Stimulated activated CD8-positive, alpha-beta memory T cell treated with anti-CD3 and anti-CD28 coated beads, Interleukin-15, amount 100 ng/mL, for 4 hours (primary cell): ENCODE measurements around the gene PSG6.
"Not testable (repeated sequence)": the region's sequence is repeated elsewhere in the genome, so short reads cannot be mapped to it uniquely, and the experiment has no call there.

Experiments used
- DNase-seq, 2 donors: peaks; one replicate each; pipeline ENCODE4 v3.0.0-alpha.2; 2020; ENCODE audit warnings: low read depth in 2 of 2

The PSG6 gene

GRCh38 chr19:42911731-42912130, 6.0 kb downstream of the PSG6 start:
- DNase-seq = not testable (repeated sequence)

GRCh38 chr19:42906162-42906561, 11.5 kb downstream of the PSG6 start:
- not testable (repeated sequence) for DNase-seq

- not testable (repeated sequence) for DNase-seq
Measured at GRCh38 chr19:42900561-42900960, 17.1 kb downstream of the PSG6 start.

GRCh38 chr19:42899674-42900073, 18.0 kb downstream of the PSG6 start:
- not testable (repeated sequence) for DNase-seq

- not testable (repeated sequence) for DNase-seq
Measured at GRCh38 chr19:42899110-42899509, 18.6 kb downstream of the PSG6 start.

GRCh38 chr19:42898656-42899055, 19.0 kb downstream of the PSG6 start:
- DNase-seq = not testable (repeated sequence)

- not testable (repeated sequence) for DNase-seq
Measured at GRCh38 chr19:42897729-42898128, 20.0 kb downstream of the PSG6 start.

- not testable (repeated sequence) for DNase-seq
Measured at GRCh38 chr19:42890446-42890845, 27.2 kb downstream of the PSG6 start.

GRCh38 chr19:42887876-42888445, 29.7 kb downstream of the PSG6 start:
- not testable (repeated sequence) for DNase-seq

- not testable (repeated sequence) for DNase-seq
Measured at GRCh38 chr19:42882730-42883129, 35.0 kb downstream of the PSG6 start.

GRCh38 chr19:42882010-42882409, 35.7 kb downstream of the PSG6 start:
- DNase-seq = not testable (repeated sequence)

- DNase-seq = not testable (repeated sequence)
Measured at GRCh38 chr19:42881279-42881678, 36.4 kb downstream of the PSG6 start.

- not testable (repeated sequence) for DNase-seq
Measured at GRCh38 chr19:42880621-42881020, 37.1 kb downstream of the PSG6 start.

GRCh38 chr19:42879613-42880012, 38.1 kb downstream of the PSG6 start, which contains the start of gene PSG1:
Gene PSG1 (minus strand): TSS chr19:42879713. CDS start chr19:42879581, 132 bp downstream.
- no peak for DNase-seq

GRCh38 chr19:42876596-42876995, 41.1 kb downstream of the PSG6 start:
- DNase-seq = not testable (repeated sequence)

- DNase-seq = not testable (repeated sequence)
Measured at GRCh38 chr19:42875881-42876280, 41.8 kb downstream of the PSG6 start.

GRCh38 chr19:42874901-42875813, 42.5 kb downstream of the PSG6 start:
- DNase-seq = not testable (repeated sequence)

GRCh38 chr19:42874136-42874535, 43.6 kb downstream of the PSG6 start:
- not testable (repeated sequence) for DNase-seq

- no peak for DNase-seq
Measured at GRCh38 chr19:42872608-42873007, 45.1 kb downstream of the PSG6 start.

- no peak for DNase-seq
Measured at GRCh38 chr19:42857544-42857867, 60.2 kb downstream of the PSG6 start.

- DNase-seq = not testable (repeated sequence)
Measured at GRCh38 chr19:42856866-42857543, 60.7 kb downstream of the PSG6 start.

- not testable (repeated sequence) for DNase-seq
Measured at GRCh38 chr19:42854745-42855144, 62.9 kb downstream of the PSG6 start.
